ENCODE results near the gene STK33.

STK33 gene

GRCh38 chr11:8373519-8374432 is 220.3 kb downstream of the STK33 start:
- no peak for DNase-seq (ENCODE audit: low read depth in 2 of 2)

- DNase-seq (ENCODE audit: low read depth in 2 of 2): no peak
These were observed 221.2 kb downstream of the STK33 start for GRCh38 chr11:8372641-8373381.

- no peak for DNase-seq (ENCODE audit: low read depth in 2 of 2)
These were observed 222.5 kb downstream of the STK33 start for GRCh38 chr11:8371516-8371884.

GRCh38 chr11:8370812-8371515 is 223.1 kb downstream of the STK33 start:
- DNase-seq (ENCODE audit: low read depth in 2 of 2): no peak

- no peak for DNase-seq (ENCODE audit: low read depth in 2 of 2)
These were observed 224.3 kb downstream of the STK33 start for GRCh38 chr11:8369592-8370205.

- DNase-seq (ENCODE audit: low read depth in 2 of 2): no peak
These were observed 225.3 kb downstream of the STK33 start for GRCh38 chr11:8368772-8369171.

- DNase-seq (ENCODE audit: low read depth in 2 of 2): no peak
These were observed 225.8 kb downstream of the STK33 start for GRCh38 chr11:8368194-8368593.

GRCh38 chr11:8366316-8366715 is 227.7 kb downstream of the STK33 start:
- DNase-seq (ENCODE audit: low read depth in 2 of 2): no peak

- DNase-seq (ENCODE audit: low read depth in 2 of 2): no peak
These were observed 228.6 kb downstream of the STK33 start for GRCh38 chr11:8365216-8365941.

GRCh38 chr11:8363921-8364320 is 230.1 kb downstream of the STK33 start:
- no peak for DNase-seq (ENCODE audit: low read depth in 2 of 2)

GRCh38 chr11:8362899-8363298 is 231.1 kb downstream of the STK33 start:
- DNase-seq (ENCODE audit: low read depth in 2 of 2): no peak

GRCh38 chr11:8362491-8362890 is 231.5 kb downstream of the STK33 start:
- DNase-seq (ENCODE audit: low read depth in 2 of 2): no peak

- DNase-seq (ENCODE audit: low read depth in 2 of 2): no peak
These were observed 232.3 kb downstream of the STK33 start for GRCh38 chr11:8361664-8362210.

GRCh38 chr11:8361206-8361605 is 232.8 kb downstream of the STK33 start:
- no peak for DNase-seq (ENCODE audit: low read depth in 2 of 2)

GRCh38 chr11:8360086-8360828 is 233.8 kb downstream of the STK33 start:
- DNase-seq (ENCODE audit: low read depth in 2 of 2): no peak

- no peak for DNase-seq (ENCODE audit: low read depth in 2 of 2)
These were observed 234.5 kb downstream of the STK33 start for GRCh38 chr11:8359521-8359920.

GRCh38 chr11:8357891-8358566 is 236.0 kb downstream of the STK33 start:
- no peak for DNase-seq (ENCODE audit: low read depth in 2 of 2)

- DNase-seq (ENCODE audit: low read depth in 2 of 2): no peak
These were observed 236.5 kb downstream of the STK33 start for GRCh38 chr11:8357505-8357888.

- DNase-seq (ENCODE audit: low read depth in 2 of 2): no peak
These were observed 237.1 kb downstream of the STK33 start for GRCh38 chr11:8356721-8357504.
